DOHH2 (cell line): ENCODE data around the gene TRAPPC5.

Experiments
- CTCF ChIP-seq: fragments of 200-600 bp; sonication (generic); IDR thresholded peaks from one replicate; pipeline ENCODE4 v1.5.1; 2014; ENCODE audit warnings: antibody characterized with exemption, mild to moderate bottlenecking, low read depth, low read length; ENCODE audit not compliant: poor library complexity, severe bottlenecking
- EZH2phosphoT487 ChIP-seq: fragments of 200-600 bp; sonication (generic); IDR thresholded peaks from 2 replicates; pipeline ENCODE4 v1.6.1; 2017; ENCODE audit warnings: borderline replicate concordance, mild to moderate bottlenecking, antibody characterized with exemption, low read length, moderate library complexity, mixed read lengths

GRCh38 chr19:7685546-7686445 is 5.2 kb downstream of the TRAPPC5 start:
- TF ChIP-seq EZH2phosphoT487: no peak
- no peak for TF ChIP-seq CTCF
